Neutrophil (primary cell): ENCODE measurements around the gene PNKP.

Experiments used
- H3K27ac ChIP-seq: fragments of 200-600 bp; sonication (generic); 2 replicates; pipeline ENCODE4 v1.5.1; 2016; ENCODE audit warnings: mild to moderate bottlenecking, moderate library complexity
- H3K27me3 ChIP-seq: fragments of 200-600 bp; sonication (generic); 2 replicates; pipeline ENCODE4 v1.6.0; 2016; ENCODE audit warnings: mild to moderate bottlenecking
- H3K36me3 ChIP-seq: fragments of 200-600 bp; sonication (generic); 2 replicates; pipeline ENCODE4 v1.5.1; 2017
- H3K4me1 ChIP-seq, 2 experiments: fragments of 200-600 bp in 1 of 2; sonication (generic) in 1 of 2; 1 replicate in 1 of 2; 2 replicates in 1 of 2; pipeline versions ENCODE4 v1.5.1 to v1.6.1; 2013 to 2016; ENCODE audit warnings: low read depth in 1 of 2, low read length in 1 of 2, mild to moderate bottlenecking in 1 of 2, moderate library complexity in 1 of 2; ENCODE audit not compliant: control insufficient read depth in 1 of 2, insufficient read depth in 1 of 2
- H3K4me3 ChIP-seq, 2 experiments: fragments of 200-600 bp in 1 of 2; sonication (generic) in 1 of 2; 1 replicate in 1 of 2; 2 replicates in 1 of 2; pipeline ENCODE4 v1.5.1; 2013 to 2016; ENCODE audit warnings: low read depth in 1 of 2, low read length in 1 of 2, mild to moderate bottlenecking in 1 of 2, moderate library complexity in 1 of 2
- H3K9me3 ChIP-seq: fragments of 200-600 bp; sonication (generic); 2 replicates; pipeline ENCODE4 v1.5.1; 2016
- CTCF ChIP-seq: fragments of 200-600 bp; sonication (generic); IDR thresholded peaks from 2 replicates; pipeline ENCODE4 v1.5.1; 2016; ENCODE audit warnings: antibody characterized with exemption

PNKP gene

GRCh38 chr19:49814010-49814409, 53.4 kb downstream of the PNKP start:
- H3K27ac ChIP-seq = peak overlapping the region; percentile 93
- H3K36me3 ChIP-seq = no peaks in the 10 kb centered on the region
- peaks cover 39 to 42% of the 10 kb centered on the region in 2 experiments for H3K4me1 ChIP-seq
- no peaks in the 10 kb centered on the region for H3K27me3 ChIP-seq
- TF ChIP-seq CTCF = no peak
- peak overlapping the region; percentile 64 to 74 for H3K4me3 ChIP-seq
- no peaks in the 10 kb centered on the region for H3K9me3 ChIP-seq

GRCh38 chr19:49812997-49813861, 54.1 kb downstream of the PNKP start, which contains the start of gene FUZ:
FUZ (minus strand) TSS chr19:49813292; CDS start chr19:49813106, 186 bp downstream.
- H3K27me3 ChIP-seq = no peaks in the 10 kb centered on the region
- H3K9me3 ChIP-seq = no peaks in the 10 kb centered on the region
- no peaks in the 10 kb centered on the region for H3K36me3 ChIP-seq
- H3K27ac ChIP-seq = peak within 1 kb of the TSS; percentile 93
- peak within 1 kb of the TSS; percentile 64 to 74 for H3K4me3 ChIP-seq
- TF ChIP-seq CTCF = no peak
- H3K4me1 ChIP-seq = peaks cover 36 to 47% of the 10 kb centered on the region in 2 experiments

GRCh38 chr19:49812452-49812996, 54.9 kb downstream of the PNKP start:
- peak overlapping the region; percentile 93 for H3K27ac ChIP-seq
- H3K27me3 ChIP-seq = no peaks in the 10 kb centered on the region
- H3K36me3 ChIP-seq = no peaks in the 10 kb centered on the region
- peak overlapping the region; percentile 64 to 74 for H3K4me3 ChIP-seq
- H3K9me3 ChIP-seq = no peaks in the 10 kb centered on the region
- H3K4me1 ChIP-seq = peaks cover 43 to 52% of the 10 kb centered on the region in 2 experiments
- TF ChIP-seq CTCF = no peak

GRCh38 chr19:49811328-49811727, 56.0 kb downstream of the PNKP start:
- H3K36me3 ChIP-seq = peaks cover 10% of the 10 kb centered on the region
- no peak overlapping the region for H3K4me3 ChIP-seq
- no peaks in the 10 kb centered on the region for H3K27me3 ChIP-seq
- no peak for TF ChIP-seq CTCF
- H3K27ac ChIP-seq = no peak overlapping the region
- H3K4me1 ChIP-seq = peaks cover 40 to 49% of the 10 kb centered on the region in 2 experiments
- no peaks in the 10 kb centered on the region for H3K9me3 ChIP-seq
